ENCODE data around the gene CDH23. TPM values are rescaled to one million over a fixed set of nuclear protein-coding genes. Genes with fewer than 3 reads are reported as not detected.

Gene CDH23
- total and polyA plus RNA-seq, 2 experiments from 2014 or later = 0.30 to 1.5 TPM

GRCh38 chr10:71616817-71617654 lies 220.3 kb downstream of the CDH23 start:
- Histone ChIP-seq H3K4me1 (ENCODE audit: insufficient read depth) (peaks cover 12% of the 10 kb centered on the region), H3K27me3 (no peaks in the 10 kb centered on the region), H2AFZ (no peak overlapping the region), H3K4me3 (no peak overlapping the region), H3K9me2 (replicated peaks; ENCODE audit: insufficient read depth) (no peaks in the 10 kb centered on the region), H4K20me1 (ENCODE audit: insufficient read depth, poor library complexity, severe bottlenecking) (no peaks in the 10 kb centered on the region), H3K79me2 (no peaks in the 10 kb centered on the region), H3K9me3 (ENCODE audit: low read depth) (no peaks in the 10 kb centered on the region), H3K27ac (no peak overlapping the region), H3K36me3 (replicated peaks; ENCODE audit: insufficient read depth, low read depth) (no peaks in the 10 kb centered on the region), H3K4me2 (no peak overlapping the region)
- 96% methylated on average over 12 of the region's 12 CpGs for WGBS (ENCODE audit: low lambda C conversion rate, missing lambda C conversion rate)
- TF ChIP-seq CTCF (IDR thresholded peaks at IDR 0.05; ENCODE audit: poor library complexity) (no peak), EZH2 (IDR thresholded peaks at IDR 0.05; ENCODE audit: borderline replicate concordance) (no peak), EZH2phosphoT487 (IDR thresholded peaks at IDR 0.05; ENCODE audit: low read depth, severe bottlenecking, unreplicated experiment) (no peak)
- no peak for DNase-seq (ENCODE audit: low spot score)

GRCh38 chr10:71618176-71618575 lies 221.5 kb downstream of the CDH23 start:
- H2AFZ ChIP-seq = no peak overlapping the region
- H3K27me3 ChIP-seq = no peaks in the 10 kb centered on the region
- H3K4me2 ChIP-seq = no peak overlapping the region
- no peaks in the 10 kb centered on the region for H3K9me2 ChIP-seq (replicated peaks; ENCODE audit: insufficient read depth)
- H3K4me1 ChIP-seq (ENCODE audit: insufficient read depth) = peaks cover 23% of the 10 kb centered on the region
- no peak overlapping the region for H3K27ac ChIP-seq
- H3K36me3 ChIP-seq (replicated peaks; ENCODE audit: insufficient read depth, low read depth) = no peaks in the 10 kb centered on the region
- WGBS (ENCODE audit: low lambda C conversion rate, missing lambda C conversion rate) = 100% methylated on average over 1 of the region's 6 CpGs
- DNase-seq (ENCODE audit: low spot score) = no peak
- no peaks in the 10 kb centered on the region for H3K79me2 ChIP-seq
- H4K20me1 ChIP-seq (ENCODE audit: insufficient read depth, poor library complexity, severe bottlenecking) = no peaks in the 10 kb centered on the region
- no peak for TF ChIP-seq EZH2 (IDR thresholded peaks at IDR 0.05; ENCODE audit: borderline replicate concordance)
- TF ChIP-seq EZH2phosphoT487 (IDR thresholded peaks at IDR 0.05; ENCODE audit: low read depth, severe bottlenecking, unreplicated experiment) = no peak
- TF ChIP-seq CTCF (IDR thresholded peaks at IDR 0.05; ENCODE audit: poor library complexity) = no peak
- H3K9me3 ChIP-seq (ENCODE audit: low read depth) = no peaks in the 10 kb centered on the region
- H3K4me3 ChIP-seq = no peak overlapping the region

- no peak overlapping the region for H3K4me2 ChIP-seq
- H2AFZ ChIP-seq = no peak overlapping the region
- no peak for DNase-seq (ENCODE audit: low spot score)
- H3K9me2 ChIP-seq (replicated peaks; ENCODE audit: insufficient read depth) = no peaks in the 10 kb centered on the region
- H3K27me3 ChIP-seq = no peaks in the 10 kb centered on the region
- H3K79me2 ChIP-seq = no peaks in the 10 kb centered on the region
- no peak overlapping the region for H3K4me3 ChIP-seq
- H3K4me1 ChIP-seq (ENCODE audit: insufficient read depth) = peaks cover 27% of the 10 kb centered on the region
- 57% methylated on average over 5 of the region's 8 CpGs for WGBS (ENCODE audit: low lambda C conversion rate, missing lambda C conversion rate)
- TF ChIP-seq EZH2phosphoT487 (IDR thresholded peaks at IDR 0.05; ENCODE audit: low read depth, severe bottlenecking, unreplicated experiment) (no peak), EZH2 (IDR thresholded peaks at IDR 0.05; ENCODE audit: borderline replicate concordance) (no peak), CTCF (IDR thresholded peaks at IDR 0.05; ENCODE audit: poor library complexity) (no peak)
- H4K20me1 ChIP-seq (ENCODE audit: insufficient read depth, poor library complexity, severe bottlenecking) = no peaks in the 10 kb centered on the region
- H3K9me3 ChIP-seq (ENCODE audit: low read depth) = no peaks in the 10 kb centered on the region
- no peaks in the 10 kb centered on the region for H3K36me3 ChIP-seq (replicated peaks; ENCODE audit: insufficient read depth, low read depth)
- H3K27ac ChIP-seq = no peak overlapping the region
Measured at GRCh38 chr10:71618598-71618997, 221.9 kb downstream of the CDH23 start.
